HG02970 (cell line): ENCODE measurements around the gene KHSRP.
"Not testable (repeated sequence)": the region's sequence is repeated elsewhere in the genome, so short reads cannot be mapped to it uniquely, and the experiment has no call there.

Experiments
- ATAC-seq: cut with Tn5 transposase; IDR thresholded peaks from one replicate; pipeline ENCODE4 v1.9.1; 2021; ENCODE audit warnings: mild to moderate bottlenecking, moderate library complexity, moderate number of reproducible peaks; ENCODE audit not compliant: unreplicated experiment, low FRiP score

The KHSRP gene

GRCh38 chr19:6452899-6453298 lies 28.3 kb upstream of the KHSRP start:
- ATAC-seq, result no peak

- ATAC-seq, result no peak
Observed at GRCh38 chr19:6452223-6452614, 27.6 kb upstream of the KHSRP start.

- no peak for ATAC-seq
Observed at GRCh38 chr19:6451583-6452222, 27.1 kb upstream of the KHSRP start.

GRCh38 chr19:6450166-6450565 lies 25.6 kb upstream of the KHSRP start:
- no peak for ATAC-seq

- no peak for ATAC-seq
Observed at GRCh38 chr19:6448045-6448444, 23.4 kb upstream of the KHSRP start.

GRCh38 chr19:6446452-6446851 lies 21.8 kb upstream of the KHSRP start:
- no peak for ATAC-seq

GRCh38 chr19:6443986-6444385 lies 19.4 kb upstream of the KHSRP start:
- ATAC-seq, result no peak

GRCh38 chr19:6442087-6442688 lies 17.6 kb upstream of the KHSRP start:
- ATAC-seq, result no peak

- no peak for ATAC-seq
Observed at GRCh38 chr19:6440905-6441304, 16.3 kb upstream of the KHSRP start.

GRCh38 chr19:6439743-6440142 lies 15.1 kb upstream of the KHSRP start:
- ATAC-seq, result no peak

GRCh38 chr19:6433663-6434062 lies 9.1 kb upstream of the KHSRP start, which contains the start of gene SLC25A41:
Gene SLC25A41, minus strand, starts transcription at chr19:6433763. Its CDS starts 70 bp downstream, at chr19:6433693.
- ATAC-seq, result no peak

GRCh38 chr19:6433165-6433564 lies 8.6 kb upstream of the KHSRP start:
- ATAC-seq, result no peak

- no peak for ATAC-seq
Observed at GRCh38 chr19:6431891-6432290, 7.3 kb upstream of the KHSRP start.

- no peak for ATAC-seq
Observed at GRCh38 chr19:6429419-6430221, 5.0 kb upstream of the KHSRP start.

- ATAC-seq, result not testable (repeated sequence)
Observed at GRCh38 chr19:6428692-6429418, 4.2 kb upstream of the KHSRP start.

GRCh38 chr19:6427131-6427530 lies 2.5 kb upstream of the KHSRP start:
- ATAC-seq, result no peak

GRCh38 chr19:6425732-6426620 lies 1.4 kb upstream of the KHSRP start:
- no peak for ATAC-seq

- ATAC-seq, result peak; percentile 83
Observed at GRCh38 chr19:6424939-6425731, 524 bp upstream of the KHSRP start.
